Measurements from ENCODE around the gene TGFBR3. TPM values are rescaled to one million over a fixed set of nuclear protein-coding genes. Genes with fewer than 3 reads are reported as not detected.

The TGFBR3 gene
- total RNA-seq, 4 donors from 2014 or later = 16.3 to 90.0 (median 54.7) TPM

- no peak overlapping the region for H3K4me3 ChIP-seq
- peaks cover 0 to 15% (median 5%) of the 10 kb centered on the region in 4 donors for H3K4me1 ChIP-seq
- H3K27ac ChIP-seq = peak overlapping the region in 1 of 4 donors; percentile 25
- no peaks in the 10 kb centered on the region for H3K9me3 ChIP-seq
- H3K36me3 ChIP-seq = no peaks in the 10 kb centered on the region
- H3K27me3 ChIP-seq = no peaks in the 10 kb centered on the region
- TF ChIP-seq POLR2A (IDR thresholded peaks at IDR 0.05) = no peak
- peak in 2 of 6 experiments; percentile 28 to 30 for TF ChIP-seq CTCF (IDR thresholded peaks at IDR 0.05)
- peak in 1 of 3 donors; percentile 64 for DNase-seq
Observed at GRCh38 chr1:91889717-91890459, 3.9 kb upstream of the TGFBR3 start.

DNA sequence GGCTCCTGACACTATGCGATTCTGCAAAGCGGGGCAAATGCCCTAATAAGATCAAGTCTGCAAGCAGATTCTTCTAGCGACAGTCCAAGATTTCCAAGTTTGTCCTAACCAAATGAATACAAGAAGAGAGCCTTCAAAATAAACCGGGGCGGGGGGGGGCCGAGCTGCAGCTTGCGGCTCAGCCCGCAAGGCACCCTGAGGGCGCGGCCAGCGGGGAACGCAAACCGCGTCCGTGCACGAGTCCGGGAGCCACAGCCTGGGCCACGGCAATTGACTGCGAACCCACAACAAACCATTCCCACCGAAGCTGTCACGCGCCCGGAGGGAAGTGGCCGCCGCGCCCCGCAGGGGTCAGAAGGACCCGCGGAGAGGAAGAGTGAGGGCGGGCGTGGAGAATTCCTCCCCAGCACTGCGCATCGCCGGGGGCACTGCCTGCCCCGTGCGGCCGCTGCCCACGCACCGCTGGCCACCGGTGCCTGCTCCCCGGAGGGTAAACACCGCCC is 687 bp downstream of the TGFBR3 start:
- Histone ChIP-seq H3K4me3 (peak overlapping the region; percentile 70 to 92 (median 76)), H3K36me3 (no peaks in the 10 kb centered on the region), H3K9me3 (no peaks in the 10 kb centered on the region), H3K27ac (peak overlapping the region; percentile 83 to 92 (median 87)), H3K4me1 (peaks cover 0 to 17% (median 5%) of the 10 kb centered on the region in 4 donors), H3K27me3 (no peaks in the 10 kb centered on the region)
- DNase-seq = peak in 2 of 3 donors; percentile 61 to 65
- TF ChIP-seq POLR2A (IDR thresholded peaks at IDR 0.05) (no peak), CTCF (IDR thresholded peaks at IDR 0.05) (no peak)

- DNase-seq = peak in 2 of 3 donors; percentile 58 to 59
- Histone ChIP-seq H3K36me3 (no peaks in the 10 kb centered on the region), H3K4me1 (peaks cover 0 to 22% (median 3%) of the 10 kb centered on the region in 4 donors), H3K27ac (peak overlapping the region; percentile 83 to 92 (median 87)), H3K27me3 (no peaks in the 10 kb centered on the region), H3K9me3 (no peaks in the 10 kb centered on the region), H3K4me3 (peak overlapping the region; percentile 70 to 92 (median 76))
- TF ChIP-seq POLR2A (IDR thresholded peaks at IDR 0.05) = no peak
- TF ChIP-seq CTCF (IDR thresholded peaks at IDR 0.05) = no peak
Observed at GRCh38 chr1:91884459-91885212, 1.3 kb downstream of the TGFBR3 start.

DNA sequence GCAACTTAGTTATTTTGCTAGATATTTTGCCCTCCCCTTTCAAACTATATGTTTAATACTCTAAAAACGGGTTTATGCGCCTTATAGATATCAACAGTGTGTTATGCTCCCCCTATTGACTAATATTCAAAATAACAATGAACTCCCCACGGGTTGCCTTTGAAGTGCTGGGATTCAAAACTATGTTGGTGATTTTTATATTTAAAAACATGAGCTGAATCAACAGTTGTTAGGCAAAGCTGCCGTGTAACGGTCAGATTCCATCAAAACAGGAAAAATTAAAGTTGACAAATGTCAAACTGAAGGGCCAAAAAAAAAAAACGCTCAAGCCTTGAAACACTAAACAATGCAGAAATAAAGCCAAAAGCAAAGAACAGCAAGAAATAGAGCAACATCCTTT is 2.5 kb downstream of the TGFBR3 start:
- Histone ChIP-seq H3K27ac (peak overlapping the region in 1 of 4 donors; percentile 90), H3K9me3 (no peaks in the 10 kb centered on the region), H3K4me3 (peak overlapping the region in 3 of 4 donors; percentile 74 to 92 (median 78)), H3K27me3 (no peaks in the 10 kb centered on the region), H3K4me1 (peaks cover 0 to 33% (median 3%) of the 10 kb centered on the region in 4 donors), H3K36me3 (no peaks in the 10 kb centered on the region)
- TF ChIP-seq CTCF (IDR thresholded peaks at IDR 0.05) (peak in 4 of 6 experiments; percentile 33 to 55 (median 45)), POLR2A (IDR thresholded peaks at IDR 0.05) (no peak)
- no peak for DNase-seq

GRCh38 chr1:91881280-91881679 is 4.7 kb downstream of the TGFBR3 start:
- TF ChIP-seq CTCF (IDR thresholded peaks at IDR 0.05) (no peak), POLR2A (IDR thresholded peaks at IDR 0.05) (no peak)
- no peaks in the 10 kb centered on the region for H3K36me3 ChIP-seq
- peaks cover 0 to 31% (median 3%) of the 10 kb centered on the region in 4 donors for H3K4me1 ChIP-seq
- DNase-seq = no peak
- no peak overlapping the region for H3K4me3 ChIP-seq
- no peak overlapping the region for H3K27ac ChIP-seq
- H3K27me3 ChIP-seq = no peaks in the 10 kb centered on the region
- H3K9me3 ChIP-seq = no peaks in the 10 kb centered on the region

Data from Peyer's patch (tissue), 4 donors.